GM21447 (cell line): ENCODE data around the gene ELMO2.

ENCODE experiments used
- ATAC-seq: cut with Tn5 transposase; IDR thresholded peaks from one replicate; pipeline ENCODE4 v1.9.1; 2021; ENCODE audit not compliant: unreplicated experiment

The ELMO2 gene

DNA sequence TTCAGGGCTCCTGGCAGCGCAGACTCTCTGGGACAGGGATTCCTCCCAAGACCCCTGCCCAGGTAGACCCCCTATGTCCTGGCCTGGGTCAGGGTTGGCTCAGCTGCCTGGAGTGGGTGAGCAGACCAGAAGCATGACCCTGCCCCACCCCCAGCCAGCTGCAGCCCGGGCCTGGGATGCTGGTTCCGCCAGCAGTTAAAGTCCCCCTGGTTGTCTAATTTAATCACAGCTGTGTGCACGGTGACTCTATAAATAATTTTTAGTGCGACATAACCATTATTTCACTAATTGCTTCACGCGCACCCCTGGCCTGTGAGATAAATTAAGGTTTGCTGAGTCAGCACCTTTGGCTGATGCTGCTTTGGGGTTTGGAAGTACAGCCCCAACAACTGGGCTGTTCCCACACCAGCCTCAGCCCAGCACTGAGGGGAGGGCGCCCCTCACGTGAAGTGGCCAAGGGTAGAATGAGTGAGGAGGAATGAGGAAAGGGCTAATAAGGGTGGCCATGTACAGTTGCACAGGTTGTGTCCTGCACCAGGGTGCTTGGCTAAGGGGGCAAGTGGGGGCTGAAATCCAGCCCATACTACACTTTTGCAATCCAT lies 72.0 kb downstream of the ELMO2 start:
- ATAC-seq: no peak

- ATAC-seq: no peak
These were observed 73.0 kb downstream of the ELMO2 start for GRCh38 chr20:46333161-46333991.

- ATAC-seq: no peak
These were observed 73.8 kb downstream of the ELMO2 start for GRCh38 chr20:46332373-46333160.

DNA sequence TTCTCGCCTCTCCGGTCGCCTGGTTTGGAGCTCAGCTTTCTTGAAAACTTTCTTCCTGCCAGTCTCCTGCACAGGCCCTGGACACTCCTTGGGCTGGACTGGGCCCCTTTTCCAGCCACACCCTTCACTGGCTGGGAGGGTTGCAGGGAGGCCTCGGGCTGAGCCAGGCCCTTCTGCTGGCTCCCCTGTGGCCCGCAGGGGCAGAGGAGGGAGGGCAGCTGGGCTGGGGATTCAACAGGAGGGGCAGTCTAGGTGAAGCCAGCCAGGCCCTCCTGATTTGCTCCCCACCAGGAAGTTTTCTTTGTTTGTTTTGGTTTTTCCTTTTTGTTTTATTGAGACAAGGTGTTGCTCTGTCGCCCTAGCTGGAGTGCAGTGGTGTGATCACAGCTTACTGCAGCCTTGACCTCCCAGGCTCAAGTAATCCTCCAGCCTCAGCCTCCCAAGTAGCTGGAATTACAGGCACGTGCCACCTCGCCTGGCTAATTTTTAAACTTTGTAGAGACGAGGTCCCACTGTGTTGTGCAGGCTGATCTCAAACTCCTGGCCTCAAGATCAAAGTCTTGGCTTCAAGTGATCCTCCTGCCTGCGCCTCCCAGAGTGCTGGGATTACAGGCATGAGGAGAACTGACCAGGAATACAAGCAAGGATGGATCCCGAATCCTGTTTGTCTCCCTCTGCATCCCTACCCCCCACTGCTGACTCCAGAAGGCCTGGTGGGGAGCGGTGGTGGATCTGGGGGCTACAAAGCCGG lies 74.6 kb downstream of the ELMO2 start:
- no peak for ATAC-seq

GRCh38 chr20:46330831-46331371 lies 75.5 kb downstream of the ELMO2 start:
- no peak for ATAC-seq

DNA sequence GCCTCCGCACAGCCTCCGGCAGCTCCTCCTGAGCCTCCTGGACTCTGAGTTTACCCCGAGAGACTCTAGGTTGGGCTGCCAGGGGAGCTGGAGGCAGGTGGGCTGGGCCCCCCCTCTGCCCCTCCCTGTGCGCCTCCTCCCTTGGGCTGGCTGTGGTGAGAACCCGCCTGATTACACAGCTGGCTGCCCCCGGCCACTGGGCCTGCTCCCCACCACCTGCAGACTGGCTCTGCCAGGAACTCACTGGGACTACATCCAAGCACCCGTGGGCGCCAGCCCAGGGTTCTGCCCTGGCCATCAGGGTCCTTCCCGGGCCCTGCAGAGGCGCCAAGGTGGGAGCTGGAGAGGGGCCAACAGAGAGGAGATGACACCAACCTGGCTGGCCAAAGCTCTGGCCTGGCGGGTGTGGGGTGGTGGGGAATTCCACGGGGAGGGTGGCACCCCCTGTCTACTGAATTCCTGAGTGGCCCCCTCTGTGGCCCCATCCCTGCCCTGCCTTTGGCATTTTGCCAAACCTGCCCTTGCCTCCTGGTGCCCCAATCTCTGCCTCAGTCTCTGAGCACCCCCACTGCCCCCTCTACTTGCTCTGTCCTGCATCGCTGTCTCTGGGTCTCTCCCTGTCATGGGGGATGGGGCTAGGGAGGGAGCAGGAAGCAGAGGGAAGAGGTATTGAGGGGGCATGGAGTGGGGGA lies 76.2 kb downstream of the ELMO2 start:
- no peak for ATAC-seq

DNA sequence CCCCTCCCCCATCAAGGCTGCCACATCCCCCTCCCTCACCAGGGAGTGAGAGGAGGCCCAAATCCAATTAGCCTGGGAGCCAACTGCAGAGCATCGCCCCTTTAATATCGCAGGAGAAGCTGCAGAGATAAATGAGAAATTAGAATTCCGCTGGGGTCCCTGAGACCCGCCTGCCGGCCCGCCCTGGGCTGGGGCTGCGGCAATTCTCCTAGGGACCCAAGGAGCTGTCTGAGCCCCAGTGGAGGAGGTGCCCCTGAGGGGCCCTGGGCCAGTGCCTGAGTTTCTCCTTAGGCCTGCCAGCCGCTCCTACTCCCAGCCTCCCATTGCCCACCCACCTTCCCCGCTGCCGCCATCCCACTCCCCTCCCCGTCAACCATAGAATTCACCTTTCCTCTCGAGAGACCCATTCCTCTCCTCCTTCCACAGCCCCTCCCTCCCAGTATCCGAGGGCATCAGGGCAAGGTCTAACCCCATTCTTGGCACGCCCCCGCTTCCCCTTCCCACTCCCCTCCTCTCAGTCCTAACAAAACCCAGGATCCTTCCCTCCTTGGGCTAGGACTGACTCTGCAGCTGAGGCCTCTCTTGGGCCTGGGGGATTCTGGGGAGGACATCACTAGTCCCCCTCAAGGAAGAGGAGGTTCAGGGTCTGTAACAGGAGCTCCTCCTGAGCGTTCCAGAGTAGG lies 78.1 kb downstream of the ELMO2 start:
- ATAC-seq: no peak

GRCh38 chr20:46327557-46327956 lies 78.9 kb downstream of the ELMO2 start:
- no peak for ATAC-seq

DNA sequence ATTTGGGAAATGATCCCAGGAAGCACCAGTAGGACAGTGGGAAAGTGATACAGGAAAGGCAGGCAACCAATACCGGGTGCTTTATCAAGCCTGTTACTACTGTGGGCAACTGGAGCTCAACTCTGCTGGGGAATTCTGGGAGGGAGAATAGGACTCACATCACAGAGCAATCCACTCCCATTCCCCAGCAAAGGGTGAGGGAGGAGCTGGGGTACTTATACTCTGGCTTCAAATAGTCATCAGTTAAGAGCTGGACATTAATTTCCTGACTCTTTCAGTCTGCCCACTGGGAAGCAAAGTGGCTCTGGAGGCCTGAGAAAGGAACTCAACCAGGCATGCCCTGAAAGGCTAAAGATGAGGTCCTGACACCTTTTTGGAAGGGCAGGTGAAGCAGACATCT lies 80.6 kb downstream of the ELMO2 start:
- no peak for ATAC-seq

GRCh38 chr20:46324960-46325703 lies 81.3 kb downstream of the ELMO2 start:
- ATAC-seq: no peak

DNA sequence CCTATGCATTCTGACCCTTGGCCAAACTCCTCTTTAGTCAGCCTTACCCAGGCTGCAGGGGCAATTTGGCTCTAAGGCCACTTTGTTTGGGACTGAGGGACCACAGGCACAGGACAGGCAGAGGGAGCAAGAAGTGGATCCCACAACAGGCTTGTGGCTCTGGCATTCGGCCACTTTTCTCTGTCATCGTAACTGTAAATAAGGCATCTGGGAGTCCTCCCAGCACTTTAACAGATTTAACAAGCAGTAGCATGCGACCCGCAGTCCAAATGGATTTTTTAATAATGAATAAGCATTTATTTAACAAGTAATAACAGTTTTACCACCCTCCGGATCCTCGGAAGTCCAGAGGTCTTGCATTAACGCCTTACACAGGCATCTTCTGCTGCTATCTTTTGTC lies 82.0 kb downstream of the ELMO2 start:
- no peak for ATAC-seq

- no peak for ATAC-seq
These were observed 82.9 kb downstream of the ELMO2 start for GRCh38 chr20:46323557-46323956.

DNA sequence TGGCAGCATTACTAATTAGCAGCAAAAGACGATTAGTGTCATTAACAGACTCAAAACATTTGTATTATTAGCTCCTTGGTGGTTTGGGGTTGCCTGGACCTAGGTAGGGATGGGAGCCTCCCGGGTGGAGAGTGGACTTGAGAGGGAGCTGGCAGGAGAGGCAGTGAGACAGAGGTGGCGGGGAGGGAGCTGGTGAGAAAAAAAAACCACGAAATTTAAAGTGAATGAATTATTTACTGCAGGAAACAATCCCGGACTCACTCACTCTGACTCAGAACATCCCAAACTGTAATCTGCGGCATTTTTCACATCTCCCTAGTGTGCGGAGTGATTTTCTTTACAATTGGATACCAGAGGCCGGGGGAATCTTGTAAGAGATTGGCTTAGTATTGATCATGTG lies 83.8 kb downstream of the ELMO2 start:
- no peak for ATAC-seq

GRCh38 chr20:46317685-46318177 lies 88.7 kb downstream of the ELMO2 start:
- ATAC-seq: no peak

- no peak for ATAC-seq
These were observed 89.3 kb downstream of the ELMO2 start for GRCh38 chr20:46316984-46317684.
